ENCODE results near the gene TRIM45.

Gene TRIM45

DNA sequence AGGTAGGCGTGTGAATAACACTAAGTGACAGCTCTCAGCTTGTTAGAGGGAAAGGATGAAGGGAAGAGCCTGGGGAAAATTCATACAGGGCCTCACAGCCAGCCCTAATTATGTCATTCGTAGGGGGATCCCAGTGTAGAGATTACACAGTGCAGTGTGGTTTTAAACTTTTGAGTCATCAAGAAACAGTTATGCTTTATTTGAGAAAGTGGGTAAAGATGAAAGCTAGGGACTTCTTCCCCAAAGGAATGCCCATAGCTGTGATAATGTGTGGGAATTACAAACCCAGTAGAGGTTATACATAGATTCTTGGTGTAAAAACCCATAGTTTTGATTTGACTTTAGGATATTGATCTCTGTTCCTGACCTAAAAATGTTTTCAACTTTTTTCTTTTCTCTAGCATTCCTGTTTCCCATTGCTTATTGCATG lies 59.5 kb downstream of the TRIM45 start:
- Histone ChIP-seq H3K27ac (no peak overlapping the region), H3K36me3 (peaks cover 18% of the 10 kb centered on the region), H3K4me3 (ENCODE audit: low read depth, low read length) (no peak overlapping the region), H3K9me3 (ENCODE audit: severe bottlenecking) (no peaks in the 10 kb centered on the region), H3K27me3 (ENCODE audit: insufficient read depth, low read depth, severe bottlenecking) (no peaks in the 10 kb centered on the region)
- TF ChIP-seq, protein P1, sequence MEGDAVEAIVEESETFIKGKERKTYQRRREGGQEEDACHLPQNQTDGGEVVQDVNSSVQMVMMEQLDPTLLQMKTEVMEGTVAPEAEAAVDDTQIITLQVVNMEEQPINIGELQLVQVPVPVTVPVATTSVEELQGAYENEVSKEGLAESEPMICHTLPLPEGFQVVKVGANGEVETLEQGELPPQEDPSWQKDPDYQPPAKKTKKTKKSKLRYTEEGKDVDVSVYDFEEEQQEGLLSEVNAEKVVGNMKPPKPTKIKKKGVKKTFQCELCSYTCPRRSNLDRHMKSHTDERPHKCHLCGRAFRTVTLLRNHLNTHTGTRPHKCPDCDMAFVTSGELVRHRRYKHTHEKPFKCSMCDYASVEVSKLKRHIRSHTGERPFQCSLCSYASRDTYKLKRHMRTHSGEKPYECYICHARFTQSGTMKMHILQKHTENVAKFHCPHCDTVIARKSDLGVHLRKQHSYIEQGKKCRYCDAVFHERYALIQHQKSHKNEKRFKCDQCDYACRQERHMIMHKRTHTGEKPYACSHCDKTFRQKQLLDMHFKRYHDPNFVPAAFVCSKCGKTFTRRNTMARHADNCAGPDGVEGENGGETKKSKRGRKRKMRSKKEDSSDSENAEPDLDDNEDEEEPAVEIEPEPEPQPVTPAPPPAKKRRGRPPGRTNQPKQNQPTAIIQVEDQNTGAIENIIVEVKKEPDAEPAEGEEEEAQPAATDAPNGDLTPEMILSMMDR (IDR thresholded peaks at IDR 0.05; ENCODE audit: low read depth, low read length): no peak
- no peak for DNase-seq
